Tibial artery (tissue), 4 donors: ENCODE results near the gene B3GLCT.
A peak's percentile ranks its signal among the peaks of the same experiment; 100 is the strongest.

Experiments used
- DNase-seq, 2 donors: peaks; one replicate each; pipeline ENCODE4 v3.0.0-alpha.2; 2019
- H3K27ac ChIP-seq, 2 donors: fragments of 200-600 bp; sonication (generic) in 1 of 2; 1 replicate in 1 of 2; 2 replicates in 1 of 2; pipeline ENCODE4 v1.5.1; 2018 to 2019; ENCODE audit warnings: mild to moderate bottlenecking in 1 of 2
- H3K27me3 ChIP-seq, 2 donors: fragments of 200-600 bp; sonication (generic) in 1 of 2; one replicate each; pipeline versions ENCODE4 v1.5.1 to v1.6.0; 2016 to 2019
- H3K36me3 ChIP-seq, 3 donors: fragments of 200-600 bp; sonication (generic) in 2 of 3; one replicate each; pipeline ENCODE4 v1.5.1; 2016 to 2019; ENCODE audit warnings: mild to moderate bottlenecking in 2 of 3
- H3K4me1 ChIP-seq, 4 donors: fragments of 200-600 bp; sonication (generic) in 2 of 4; 1 replicate in 3 of 4; 2 replicates in 1 of 4; pipeline ENCODE4 v1.5.1; 2016 to 2019
- H3K4me3 ChIP-seq, 2 donors: fragments of 200-600 bp; sonication (generic) in 1 of 2; 1 replicate in 1 of 2; 2 replicates in 1 of 2; pipeline ENCODE4 v1.5.1; 2018 to 2019; ENCODE audit warnings: mild to moderate bottlenecking in 2 of 2
- H3K9me3 ChIP-seq, 3 donors: fragments of 200-600 bp; sonication (generic) in 1 of 3; one replicate each; pipeline ENCODE4 v1.5.1; 2016 to 2019
- intact Hi-C: fragments of 100-400 bp; cut with DNase I; formaldehyde crosslinking; loops from one replicate; pipeline ENCODE4 v1.15.0; 2023; ENCODE audit warnings: low total_unique reads
- TF ChIP-seq, protein P1 (sequence below), 2 experiments: fragments of 200-600 bp in 1 of 2; fragments of 450-650 bp in 1 of 2; IDR thresholded peaks; one replicate each; pipeline ENCODE4 v1.5.1; 2017 to 2019; ENCODE audit warnings: antibody characterized with exemption in 2 of 2, mild to moderate bottlenecking in 1 of 2, moderate library complexity in 1 of 2

B3GLCT gene

GRCh38 chr13:31201341-31202031, 1.7 kb downstream of the B3GLCT start:
- TF ChIP-seq, protein P1, sequence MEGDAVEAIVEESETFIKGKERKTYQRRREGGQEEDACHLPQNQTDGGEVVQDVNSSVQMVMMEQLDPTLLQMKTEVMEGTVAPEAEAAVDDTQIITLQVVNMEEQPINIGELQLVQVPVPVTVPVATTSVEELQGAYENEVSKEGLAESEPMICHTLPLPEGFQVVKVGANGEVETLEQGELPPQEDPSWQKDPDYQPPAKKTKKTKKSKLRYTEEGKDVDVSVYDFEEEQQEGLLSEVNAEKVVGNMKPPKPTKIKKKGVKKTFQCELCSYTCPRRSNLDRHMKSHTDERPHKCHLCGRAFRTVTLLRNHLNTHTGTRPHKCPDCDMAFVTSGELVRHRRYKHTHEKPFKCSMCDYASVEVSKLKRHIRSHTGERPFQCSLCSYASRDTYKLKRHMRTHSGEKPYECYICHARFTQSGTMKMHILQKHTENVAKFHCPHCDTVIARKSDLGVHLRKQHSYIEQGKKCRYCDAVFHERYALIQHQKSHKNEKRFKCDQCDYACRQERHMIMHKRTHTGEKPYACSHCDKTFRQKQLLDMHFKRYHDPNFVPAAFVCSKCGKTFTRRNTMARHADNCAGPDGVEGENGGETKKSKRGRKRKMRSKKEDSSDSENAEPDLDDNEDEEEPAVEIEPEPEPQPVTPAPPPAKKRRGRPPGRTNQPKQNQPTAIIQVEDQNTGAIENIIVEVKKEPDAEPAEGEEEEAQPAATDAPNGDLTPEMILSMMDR (IDR thresholded peaks at IDR 0.05) = no peak
- DNase-seq = peak; percentile 35 to 77
- Histone ChIP-seq H3K27ac (peak overlapping the region; percentile 89 to 96), H3K9me3 (no peaks in the 10 kb centered on the region), H3K36me3 (no peaks in the 10 kb centered on the region), H3K4me1 (peaks cover 0 to 39% (median 16%) of the 10 kb centered on the region in 4 donors), H3K27me3 (no peaks in the 10 kb centered on the region), H3K4me3 (peak overlapping the region; percentile 68 to 82)
- intact Hi-C loops = loop anchor here (2.0 to 10.0 kb wide), 2 partner anchors 39 to 543 kb away; no protein-coding TSS in a partner anchor

DNA sequence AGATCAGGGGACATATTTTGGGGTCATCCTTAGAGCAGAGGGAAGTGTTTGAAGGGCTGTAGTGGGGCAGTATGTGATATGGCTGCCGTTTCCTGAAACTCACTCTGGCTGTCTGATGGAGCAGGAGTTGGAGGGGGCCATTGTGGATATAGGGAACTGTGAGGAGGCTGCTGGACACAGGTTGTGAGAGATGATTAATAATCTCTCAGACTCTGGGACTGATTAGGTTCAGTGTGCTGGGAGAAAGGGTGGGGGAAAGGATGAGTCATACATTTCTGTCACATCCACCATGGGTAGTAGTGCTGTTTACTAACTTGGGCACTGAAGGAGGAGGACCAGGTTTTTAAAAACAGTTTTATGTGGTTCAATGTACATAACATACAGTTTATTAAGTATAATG, 4.8 kb downstream of the B3GLCT start:
- no peaks in the 10 kb centered on the region for H3K36me3 ChIP-seq
- intact Hi-C loops = loop anchor here (10.0 kb wide), 1 partner anchor 540 kb away; no protein-coding TSS in a partner anchor
- H3K27ac ChIP-seq = no peak overlapping the region
- no peak overlapping the region for H3K4me3 ChIP-seq
- no peaks in the 10 kb centered on the region for H3K9me3 ChIP-seq
- no peaks in the 10 kb centered on the region for H3K27me3 ChIP-seq
- TF ChIP-seq, protein P1 (IDR thresholded peaks at IDR 0.05) = no peak
- no peak for DNase-seq
- peaks cover 0 to 51% (median 23%) of the 10 kb centered on the region in 4 donors for H3K4me1 ChIP-seq

DNA sequence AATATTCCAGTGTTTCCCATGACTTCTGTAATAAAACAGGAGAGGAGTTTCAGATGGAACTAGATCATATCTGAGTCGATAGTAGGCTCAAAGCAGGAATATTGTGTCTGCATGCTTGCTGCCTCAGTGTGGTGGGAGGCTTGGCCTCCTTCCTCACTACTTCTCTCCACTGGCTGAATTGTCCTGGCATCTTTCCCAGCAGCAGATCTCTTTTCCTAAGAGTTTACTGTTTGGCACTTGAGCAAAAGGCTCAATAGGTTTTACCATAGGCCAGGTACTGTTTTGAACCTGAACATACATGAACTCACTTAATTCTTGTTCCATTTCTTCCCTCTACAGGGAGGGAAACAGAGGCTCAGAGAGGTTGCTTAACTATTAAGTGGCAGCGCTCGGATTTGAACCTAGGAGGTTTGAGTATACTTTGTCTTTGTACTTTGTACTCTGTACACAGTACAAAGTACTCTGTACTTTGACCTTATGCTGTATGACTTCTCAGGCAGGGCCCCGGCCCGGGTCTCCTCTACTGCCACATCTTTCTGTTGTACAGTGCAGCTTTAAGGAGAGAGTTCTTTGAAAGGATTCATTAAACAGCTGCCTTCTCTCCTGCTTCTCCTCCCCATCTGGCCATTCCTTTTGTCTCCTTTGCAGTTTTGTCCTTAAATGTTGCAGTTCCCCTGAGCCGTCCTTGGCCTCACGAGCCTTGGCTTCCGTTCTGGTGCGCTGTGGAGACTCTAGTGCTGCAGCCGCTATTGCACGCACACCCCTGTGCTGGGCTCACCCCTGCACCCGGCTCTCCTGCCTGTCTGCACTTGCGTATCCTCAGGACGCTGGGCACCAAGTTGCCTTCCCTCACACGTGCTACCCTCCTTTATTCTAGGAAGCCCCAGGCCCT, 8.1 kb downstream of the B3GLCT start:
- intact Hi-C loops = loop anchor here (10.0 kb wide), 1 partner anchor 537 kb away; no protein-coding TSS in a partner anchor
- DNase-seq = no peak
- H3K27ac ChIP-seq = no peak overlapping the region

GRCh38 chr13:31208559-31209122, 8.9 kb downstream of the B3GLCT start:
- Histone ChIP-seq H3K4me3 (no peak overlapping the region), H3K27me3 (no peaks in the 10 kb centered on the region), H3K4me1 (peaks cover 0 to 36% (median 19%) of the 10 kb centered on the region in 4 donors), H3K9me3 (no peaks in the 10 kb centered on the region), H3K36me3 (no peaks in the 10 kb centered on the region), H3K27ac (peak overlapping the region; percentile 2 to 59)
- DNase-seq = no peak
- intact Hi-C loops = loop anchor here (10.0 kb wide), 1 partner anchor 536 kb away; no protein-coding TSS in a partner anchor
- TF ChIP-seq, protein P1 (IDR thresholded peaks at IDR 0.05) = no peak

More for the DNA sequence above, 8.1 kb downstream of the B3GLCT start:
- Histone ChIP-seq H3K4me1 (peaks cover 0 to 40% (median 19%) of the 10 kb centered on the region in 4 donors), H3K4me3 (no peak overlapping the region), H3K9me3 (no peaks in the 10 kb centered on the region), H3K36me3 (no peaks in the 10 kb centered on the region), H3K27me3 (no peaks in the 10 kb centered on the region)
- TF ChIP-seq, protein P1 (IDR thresholded peaks at IDR 0.05) = no peak

GRCh38 chr13:31209172-31209840, 9.5 kb downstream of the B3GLCT start:
- Histone ChIP-seq H3K4me1 (peaks cover 0 to 41% (median 22%) of the 10 kb centered on the region in 4 donors), H3K9me3 (no peaks in the 10 kb centered on the region), H3K4me3 (peak overlapping the region in 1 of 2 donors; percentile 2), H3K27me3 (no peaks in the 10 kb centered on the region), H3K27ac (peak overlapping the region; percentile 2 to 59), H3K36me3 (no peaks in the 10 kb centered on the region)
- TF ChIP-seq, protein P1 (IDR thresholded peaks at IDR 0.05) = no peak
- peak in 1 of 2 donors; percentile 42 for DNase-seq
- intact Hi-C loops = loop anchor here (10.0 kb wide), 1 partner anchor 535 kb away; no protein-coding TSS in a partner anchor
